ENCODE measurements around the gene MUC21.

- TF ChIP-seq CTCF (IDR thresholded peaks at IDR 0.05; ENCODE audit: extremely low read depth in 1 of 2, insufficient read depth in 1 of 2, low read depth in 1 of 2, low read length in 2 of 2) (no peak), POLR2AphosphoS5 (IDR thresholded peaks at IDR 0.05; ENCODE audit: insufficient read depth, low read depth, low read length) (no peak), GATA2 (IDR thresholded peaks at IDR 0.05; ENCODE audit: insufficient read depth, insufficient read length, low read depth, low read length) (no peak), JUN (IDR thresholded peaks at IDR 0.05; ENCODE audit: borderline replicate concordance, insufficient read depth, insufficient read length, low read depth) (no peak), POLR2A (IDR thresholded peaks at IDR 0.05; ENCODE audit: low read depth, low read length) (no peak), EZH2 (IDR thresholded peaks at IDR 0.05; ENCODE audit: borderline replicate concordance, low read depth, low read length, severe bottlenecking) (no peak), MYC (IDR thresholded peaks at IDR 0.05; ENCODE audit: low read depth, low read length) (no peak)
Observed at GRCh38 chr6:30962716-30963115, 20.8 kb upstream of the MUC21 start.

Data from endothelial cell of umbilical vein (primary cell).